ENCODE measurements around the gene SPATA20. TPM values are rescaled to one million over a fixed set of nuclear protein-coding genes. Genes with fewer than 3 reads are reported as not detected.

SPATA20 gene
- total RNA-seq, 1 experiment from 2014 or later = 24.6 TPM

DNA sequence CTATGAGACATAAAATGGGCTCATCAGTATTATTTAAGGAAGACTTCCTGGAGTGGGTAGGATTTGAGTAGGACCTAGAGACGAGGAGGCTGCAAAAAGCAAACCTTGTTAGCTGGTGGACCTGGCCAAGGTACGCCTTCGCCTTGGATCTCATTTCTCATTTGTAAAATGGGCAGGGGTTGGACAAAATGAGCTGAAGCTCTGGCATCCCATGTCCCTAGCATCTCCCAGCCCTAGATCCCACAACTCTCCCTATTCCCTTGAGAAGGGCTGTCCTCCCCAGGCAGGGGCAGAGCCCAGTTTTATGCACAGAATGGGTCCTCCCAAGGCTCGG is 306 bp upstream of the SPATA20 start:
- ATAC-seq (no peak), DNase-seq (ENCODE audit: low spot score) (no peak)
- TF ChIP-seq ZBTB21 (CRISPR knock-in tag; IDR thresholded peaks at IDR 0.05; ENCODE audit: borderline replicate concordance) (no peak), NFE2L1 (CRISPR knock-in tag; IDR thresholded peaks at IDR 0.05) (no peak), ETV6 (CRISPR knock-in tag; IDR thresholded peaks at IDR 0.05) (no peak), GRHL2 (CRISPR knock-in tag; IDR thresholded peaks at IDR 0.05; ENCODE audit: insufficient replicate concordance, severe bottlenecking) (no peak), SP1 (CRISPR knock-in tag; conservative IDR thresholded peaks at IDR 0.05) (no peak), ZNF416 (CRISPR knock-in tag; IDR thresholded peaks at IDR 0.05) (no peak), GTF2I (CRISPR knock-in tag; conservative IDR thresholded peaks at IDR 0.05) (no peak), ZNF232 (CRISPR knock-in tag; IDR thresholded peaks at IDR 0.05) (no peak), HMGA2 (CRISPR knock-in tag; IDR thresholded peaks at IDR 0.05) (no peak), ZNF219 (CRISPR knock-in tag; IDR thresholded peaks at IDR 0.05; ENCODE audit: borderline replicate concordance) (no peak)
- TF ChIP-seq, protein P1, sequence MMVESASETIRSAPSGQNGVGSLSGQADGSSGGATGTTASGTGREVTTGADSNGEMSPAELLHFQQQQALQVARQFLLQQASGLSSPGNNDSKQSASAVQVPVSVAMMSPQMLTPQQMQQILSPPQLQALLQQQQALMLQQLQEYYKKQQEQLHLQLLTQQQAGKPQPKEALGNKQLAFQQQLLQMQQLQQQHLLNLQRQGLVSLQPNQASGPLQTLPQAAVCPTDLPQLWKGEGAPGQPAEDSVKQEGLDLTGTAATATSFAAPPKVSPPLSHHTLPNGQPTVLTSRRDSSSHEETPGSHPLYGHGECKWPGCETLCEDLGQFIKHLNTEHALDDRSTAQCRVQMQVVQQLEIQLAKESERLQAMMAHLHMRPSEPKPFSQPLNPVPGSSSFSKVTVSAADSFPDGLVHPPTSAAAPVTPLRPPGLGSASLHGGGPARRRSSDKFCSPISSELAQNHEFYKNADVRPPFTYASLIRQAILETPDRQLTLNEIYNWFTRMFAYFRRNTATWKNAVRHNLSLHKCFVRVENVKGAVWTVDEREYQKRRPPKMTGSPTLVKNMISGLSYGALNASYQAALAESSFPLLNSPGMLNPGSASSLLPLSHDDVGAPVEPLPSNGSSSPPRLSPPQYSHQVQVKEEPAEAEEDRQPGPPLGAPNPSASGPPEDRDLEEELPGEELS (CRISPR knock-in tag; IDR thresholded peaks at IDR 0.05) = no peak
- TF ChIP-seq, protein P2, sequence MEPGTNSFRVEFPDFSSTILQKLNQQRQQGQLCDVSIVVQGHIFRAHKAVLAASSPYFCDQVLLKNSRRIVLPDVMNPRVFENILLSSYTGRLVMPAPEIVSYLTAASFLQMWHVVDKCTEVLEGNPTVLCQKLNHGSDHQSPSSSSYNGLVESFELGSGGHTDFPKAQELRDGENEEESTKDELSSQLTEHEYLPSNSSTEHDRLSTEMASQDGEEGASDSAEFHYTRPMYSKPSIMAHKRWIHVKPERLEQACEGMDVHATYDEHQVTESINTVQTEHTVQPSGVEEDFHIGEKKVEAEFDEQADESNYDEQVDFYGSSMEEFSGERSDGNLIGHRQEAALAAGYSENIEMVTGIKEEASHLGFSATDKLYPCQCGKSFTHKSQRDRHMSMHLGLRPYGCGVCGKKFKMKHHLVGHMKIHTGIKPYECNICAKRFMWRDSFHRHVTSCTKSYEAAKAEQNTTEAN (CRISPR knock-in tag; IDR thresholded peaks at IDR 0.05) = no peak
- TF ChIP-seq, protein P3, sequence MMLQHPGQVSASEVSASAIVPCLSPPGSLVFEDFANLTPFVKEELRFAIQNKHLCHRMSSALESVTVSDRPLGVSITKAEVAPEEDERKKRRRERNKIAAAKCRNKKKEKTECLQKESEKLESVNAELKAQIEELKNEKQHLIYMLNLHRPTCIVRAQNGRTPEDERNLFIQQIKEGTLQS (CRISPR knock-in tag; conservative IDR thresholded peaks at IDR 0.05) = no peak
- TF ChIP-seq, protein P4, sequence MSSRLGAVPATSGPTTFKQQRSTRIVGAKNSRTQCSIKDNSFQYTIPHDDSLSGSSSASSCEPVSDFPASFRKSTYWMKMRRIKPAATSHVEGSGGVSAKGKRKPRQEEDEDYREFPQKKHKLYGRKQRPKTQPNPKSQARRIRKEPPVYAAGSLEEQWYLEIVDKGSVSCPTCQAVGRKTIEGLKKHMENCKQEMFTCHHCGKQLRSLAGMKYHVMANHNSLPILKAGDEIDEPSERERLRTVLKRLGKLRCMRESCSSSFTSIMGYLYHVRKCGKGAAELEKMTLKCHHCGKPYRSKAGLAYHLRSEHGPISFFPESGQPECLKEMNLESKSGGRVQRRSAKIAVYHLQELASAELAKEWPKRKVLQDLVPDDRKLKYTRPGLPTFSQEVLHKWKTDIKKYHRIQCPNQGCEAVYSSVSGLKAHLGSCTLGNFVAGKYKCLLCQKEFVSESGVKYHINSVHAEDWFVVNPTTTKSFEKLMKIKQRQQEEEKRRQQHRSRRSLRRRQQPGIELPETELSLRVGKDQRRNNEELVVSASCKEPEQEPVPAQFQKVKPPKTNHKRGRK (CRISPR knock-in tag; IDR thresholded peaks at IDR 0.05; ENCODE audit: borderline replicate concordance) = no peak
- TF ChIP-seq, protein P5, sequence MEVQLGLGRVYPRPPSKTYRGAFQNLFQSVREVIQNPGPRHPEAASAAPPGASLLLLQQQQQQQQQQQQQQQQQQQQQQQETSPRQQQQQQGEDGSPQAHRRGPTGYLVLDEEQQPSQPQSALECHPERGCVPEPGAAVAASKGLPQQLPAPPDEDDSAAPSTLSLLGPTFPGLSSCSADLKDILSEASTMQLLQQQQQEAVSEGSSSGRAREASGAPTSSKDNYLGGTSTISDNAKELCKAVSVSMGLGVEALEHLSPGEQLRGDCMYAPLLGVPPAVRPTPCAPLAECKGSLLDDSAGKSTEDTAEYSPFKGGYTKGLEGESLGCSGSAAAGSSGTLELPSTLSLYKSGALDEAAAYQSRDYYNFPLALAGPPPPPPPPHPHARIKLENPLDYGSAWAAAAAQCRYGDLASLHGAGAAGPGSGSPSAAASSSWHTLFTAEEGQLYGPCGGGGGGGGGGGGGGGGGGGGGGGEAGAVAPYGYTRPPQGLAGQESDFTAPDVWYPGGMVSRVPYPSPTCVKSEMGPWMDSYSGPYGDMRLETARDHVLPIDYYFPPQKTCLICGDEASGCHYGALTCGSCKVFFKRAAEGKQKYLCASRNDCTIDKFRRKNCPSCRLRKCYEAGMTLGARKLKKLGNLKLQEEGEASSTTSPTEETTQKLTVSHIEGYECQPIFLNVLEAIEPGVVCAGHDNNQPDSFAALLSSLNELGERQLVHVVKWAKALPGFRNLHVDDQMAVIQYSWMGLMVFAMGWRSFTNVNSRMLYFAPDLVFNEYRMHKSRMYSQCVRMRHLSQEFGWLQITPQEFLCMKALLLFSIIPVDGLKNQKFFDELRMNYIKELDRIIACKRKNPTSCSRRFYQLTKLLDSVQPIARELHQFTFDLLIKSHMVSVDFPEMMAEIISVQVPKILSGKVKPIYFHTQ (CRISPR knock-in tag; IDR thresholded peaks at IDR 0.05) = no peak
- TF ChIP-seq, protein P6, sequence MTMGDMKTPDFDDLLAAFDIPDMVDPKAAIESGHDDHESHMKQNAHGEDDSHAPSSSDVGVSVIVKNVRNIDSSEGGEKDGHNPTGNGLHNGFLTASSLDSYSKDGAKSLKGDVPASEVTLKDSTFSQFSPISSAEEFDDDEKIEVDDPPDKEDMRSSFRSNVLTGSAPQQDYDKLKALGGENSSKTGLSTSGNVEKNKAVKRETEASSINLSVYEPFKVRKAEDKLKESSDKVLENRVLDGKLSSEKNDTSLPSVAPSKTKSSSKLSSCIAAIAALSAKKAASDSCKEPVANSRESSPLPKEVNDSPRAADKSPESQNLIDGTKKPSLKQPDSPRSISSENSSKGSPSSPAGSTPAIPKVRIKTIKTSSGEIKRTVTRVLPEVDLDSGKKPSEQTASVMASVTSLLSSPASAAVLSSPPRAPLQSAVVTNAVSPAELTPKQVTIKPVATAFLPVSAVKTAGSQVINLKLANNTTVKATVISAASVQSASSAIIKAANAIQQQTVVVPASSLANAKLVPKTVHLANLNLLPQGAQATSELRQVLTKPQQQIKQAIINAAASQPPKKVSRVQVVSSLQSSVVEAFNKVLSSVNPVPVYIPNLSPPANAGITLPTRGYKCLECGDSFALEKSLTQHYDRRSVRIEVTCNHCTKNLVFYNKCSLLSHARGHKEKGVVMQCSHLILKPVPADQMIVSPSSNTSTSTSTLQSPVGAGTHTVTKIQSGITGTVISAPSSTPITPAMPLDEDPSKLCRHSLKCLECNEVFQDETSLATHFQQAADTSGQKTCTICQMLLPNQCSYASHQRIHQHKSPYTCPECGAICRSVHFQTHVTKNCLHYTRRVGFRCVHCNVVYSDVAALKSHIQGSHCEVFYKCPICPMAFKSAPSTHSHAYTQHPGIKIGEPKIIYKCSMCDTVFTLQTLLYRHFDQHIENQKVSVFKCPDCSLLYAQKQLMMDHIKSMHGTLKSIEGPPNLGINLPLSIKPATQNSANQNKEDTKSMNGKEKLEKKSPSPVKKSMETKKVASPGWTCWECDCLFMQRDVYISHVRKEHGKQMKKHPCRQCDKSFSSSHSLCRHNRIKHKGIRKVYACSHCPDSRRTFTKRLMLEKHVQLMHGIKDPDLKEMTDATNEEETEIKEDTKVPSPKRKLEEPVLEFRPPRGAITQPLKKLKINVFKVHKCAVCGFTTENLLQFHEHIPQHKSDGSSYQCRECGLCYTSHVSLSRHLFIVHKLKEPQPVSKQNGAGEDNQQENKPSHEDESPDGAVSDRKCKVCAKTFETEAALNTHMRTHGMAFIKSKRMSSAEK (CRISPR knock-in tag; IDR thresholded peaks at IDR 0.05; ENCODE audit: borderline replicate concordance) = no peak
- no peaks in the 10 kb centered on the region for H3K36me3 Mint-ChIP-seq
- peaks cover 20% of the 10 kb centered on the region for H3K4me1 Mint-ChIP-seq
- no peak overlapping the region for H3K27ac Mint-ChIP-seq
- peaks cover 8% of the 10 kb centered on the region for H3K27me3 Mint-ChIP-seq (ENCODE audit: low read depth)
- POLR2A ChIA-PET = interaction anchor here (1.3 kb wide), 1 partner anchor 13 kb away, joined by 4 read pairs; no protein-coding TSS in a partner anchor
- no peaks in the 10 kb centered on the region for H3K9me3 Mint-ChIP-seq
- no peak overlapping the region for H3K4me3 Mint-ChIP-seq
- CTCF ChIA-PET = interaction anchor here (0.6 to 2.7 kb wide), 6 partner anchors 13 to 236 kb away, joined by 3 to 25 read pairs (median 5); partner anchors contain the start of gene EPN3
